ENCODE measurements around the gene UAP1L1.

The UAP1L1 gene

DNA sequence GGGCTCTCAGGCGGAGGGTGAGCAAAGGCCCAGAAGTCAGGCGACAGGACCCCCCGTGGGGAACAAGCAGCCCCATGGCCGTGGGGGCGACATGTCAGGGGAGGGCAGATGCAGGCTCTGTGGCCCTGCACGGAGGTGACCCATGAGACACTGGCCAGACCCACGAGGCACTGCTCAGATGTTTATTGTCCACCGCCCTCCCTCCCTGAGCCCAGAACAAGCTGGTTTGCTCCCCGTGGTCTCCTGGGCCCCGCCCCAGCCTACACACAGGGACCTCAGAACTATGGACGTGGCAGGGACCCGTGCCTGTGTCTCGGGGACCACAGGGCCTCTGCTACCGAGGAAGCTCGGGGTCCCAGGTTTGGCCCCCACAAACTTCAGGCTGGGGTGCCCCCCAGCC is 47.3 kb upstream of the UAP1L1 start:
- peak overlapping the region; percentile 88 for H3K4me3 ChIP-seq (replicated peaks; ENCODE audit: insufficient read depth, low read length)
- no peaks in the 10 kb centered on the region for H3K27me3 ChIP-seq (ENCODE audit: insufficient read depth, poor library complexity, severe bottlenecking)
- TF ChIP-seq, protein P1, sequence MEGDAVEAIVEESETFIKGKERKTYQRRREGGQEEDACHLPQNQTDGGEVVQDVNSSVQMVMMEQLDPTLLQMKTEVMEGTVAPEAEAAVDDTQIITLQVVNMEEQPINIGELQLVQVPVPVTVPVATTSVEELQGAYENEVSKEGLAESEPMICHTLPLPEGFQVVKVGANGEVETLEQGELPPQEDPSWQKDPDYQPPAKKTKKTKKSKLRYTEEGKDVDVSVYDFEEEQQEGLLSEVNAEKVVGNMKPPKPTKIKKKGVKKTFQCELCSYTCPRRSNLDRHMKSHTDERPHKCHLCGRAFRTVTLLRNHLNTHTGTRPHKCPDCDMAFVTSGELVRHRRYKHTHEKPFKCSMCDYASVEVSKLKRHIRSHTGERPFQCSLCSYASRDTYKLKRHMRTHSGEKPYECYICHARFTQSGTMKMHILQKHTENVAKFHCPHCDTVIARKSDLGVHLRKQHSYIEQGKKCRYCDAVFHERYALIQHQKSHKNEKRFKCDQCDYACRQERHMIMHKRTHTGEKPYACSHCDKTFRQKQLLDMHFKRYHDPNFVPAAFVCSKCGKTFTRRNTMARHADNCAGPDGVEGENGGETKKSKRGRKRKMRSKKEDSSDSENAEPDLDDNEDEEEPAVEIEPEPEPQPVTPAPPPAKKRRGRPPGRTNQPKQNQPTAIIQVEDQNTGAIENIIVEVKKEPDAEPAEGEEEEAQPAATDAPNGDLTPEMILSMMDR (IDR thresholded peaks at IDR 0.05; ENCODE audit: insufficient read depth, low read length): no peak
- TF ChIP-seq SPI1 (IDR thresholded peaks at IDR 0.05; ENCODE audit: borderline replicate concordance, low read depth) (no peak), GABPA (IDR thresholded peaks at IDR 0.05; ENCODE audit: low read depth) (no peak), POLR2AphosphoS5 (IDR thresholded peaks at IDR 0.05; ENCODE audit: low read depth) (no peak)
- TF ChIP-seq, protein P2, sequence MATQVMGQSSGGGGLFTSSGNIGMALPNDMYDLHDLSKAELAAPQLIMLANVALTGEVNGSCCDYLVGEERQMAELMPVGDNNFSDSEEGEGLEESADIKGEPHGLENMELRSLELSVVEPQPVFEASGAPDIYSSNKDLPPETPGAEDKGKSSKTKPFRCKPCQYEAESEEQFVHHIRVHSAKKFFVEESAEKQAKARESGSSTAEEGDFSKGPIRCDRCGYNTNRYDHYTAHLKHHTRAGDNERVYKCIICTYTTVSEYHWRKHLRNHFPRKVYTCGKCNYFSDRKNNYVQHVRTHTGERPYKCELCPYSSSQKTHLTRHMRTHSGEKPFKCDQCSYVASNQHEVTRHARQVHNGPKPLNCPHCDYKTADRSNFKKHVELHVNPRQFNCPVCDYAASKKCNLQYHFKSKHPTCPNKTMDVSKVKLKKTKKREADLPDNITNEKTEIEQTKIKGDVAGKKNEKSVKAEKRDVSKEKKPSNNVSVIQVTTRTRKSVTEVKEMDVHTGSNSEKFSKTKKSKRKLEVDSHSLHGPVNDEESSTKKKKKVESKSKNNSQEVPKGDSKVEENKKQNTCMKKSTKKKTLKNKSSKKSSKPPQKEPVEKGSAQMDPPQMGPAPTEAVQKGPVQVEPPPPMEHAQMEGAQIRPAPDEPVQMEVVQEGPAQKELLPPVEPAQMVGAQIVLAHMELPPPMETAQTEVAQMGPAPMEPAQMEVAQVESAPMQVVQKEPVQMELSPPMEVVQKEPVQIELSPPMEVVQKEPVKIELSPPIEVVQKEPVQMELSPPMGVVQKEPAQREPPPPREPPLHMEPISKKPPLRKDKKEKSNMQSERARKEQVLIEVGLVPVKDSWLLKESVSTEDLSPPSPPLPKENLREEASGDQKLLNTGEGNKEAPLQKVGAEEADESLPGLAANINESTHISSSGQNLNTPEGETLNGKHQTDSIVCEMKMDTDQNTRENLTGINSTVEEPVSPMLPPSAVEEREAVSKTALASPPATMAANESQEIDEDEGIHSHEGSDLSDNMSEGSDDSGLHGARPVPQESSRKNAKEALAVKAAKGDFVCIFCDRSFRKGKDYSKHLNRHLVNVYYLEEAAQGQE (IDR thresholded peaks at IDR 0.05; ENCODE audit: insufficient replicate concordance, low read depth): no peak
- H3K27ac ChIP-seq (replicated peaks): peak overlapping the region; percentile 98
- DNase-seq (ENCODE audit: low read depth in 1 of 2, low spot score in 1 of 2): peak; percentile 66 to 68

DNA sequence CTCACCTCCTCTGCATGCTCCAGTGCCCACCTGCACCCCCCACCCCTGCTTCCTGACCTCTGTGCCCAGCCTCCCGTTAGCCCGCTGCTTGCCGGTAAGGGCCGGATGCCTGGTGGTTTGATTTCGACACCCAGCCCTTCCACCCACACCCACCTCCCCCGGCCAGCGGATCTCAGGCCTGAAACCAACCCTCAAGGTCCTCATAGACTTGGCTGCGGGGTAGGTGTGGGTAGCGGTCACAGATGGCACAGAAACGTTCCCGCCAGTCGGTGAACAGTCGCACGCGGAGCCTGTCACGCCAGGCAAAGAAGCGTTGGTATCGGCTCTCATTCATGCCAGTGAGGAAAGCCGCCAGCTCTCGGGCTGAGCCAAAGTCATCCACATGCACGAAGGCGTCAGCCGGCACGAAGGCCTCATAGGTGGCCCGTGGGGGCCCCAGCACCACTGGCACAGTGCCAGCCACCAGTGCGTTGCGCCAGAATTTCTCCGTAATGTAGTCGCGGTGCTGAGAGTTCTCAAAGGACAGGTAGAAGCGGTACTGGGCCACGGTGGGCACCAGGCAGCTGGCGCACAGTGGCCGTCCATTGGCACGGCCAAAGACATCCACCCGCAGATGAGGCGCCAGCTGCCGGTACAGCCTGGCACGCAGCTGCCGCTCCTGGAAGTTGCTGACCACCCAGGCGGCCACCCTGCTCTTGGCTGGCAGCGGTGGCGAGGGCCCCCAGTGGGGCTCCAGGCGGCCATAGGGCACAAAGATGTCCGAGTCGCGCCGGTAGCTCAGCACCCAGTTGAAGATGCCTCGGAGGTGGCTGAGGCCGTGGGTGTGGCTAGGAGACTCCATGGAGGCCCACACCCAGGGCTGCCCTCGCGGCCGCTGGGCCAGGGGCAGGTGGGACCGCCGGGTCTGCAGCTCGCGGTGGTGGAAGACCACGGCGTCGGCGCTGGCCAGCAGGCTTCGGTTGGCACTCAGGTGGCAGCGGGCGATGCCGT is 46.5 kb upstream of the UAP1L1 start:
- Histone ChIP-seq H3K27me3 (ENCODE audit: insufficient read depth, poor library complexity, severe bottlenecking) (no peaks in the 10 kb centered on the region), H3K4me3 (replicated peaks; ENCODE audit: insufficient read depth, low read length) (peak overlapping the region; percentile 88), H3K27ac (replicated peaks) (peak overlapping the region; percentile 98)
- TF ChIP-seq, protein P2 (IDR thresholded peaks at IDR 0.05; ENCODE audit: insufficient replicate concordance, low read depth): peak; percentile 60
- TF ChIP-seq POLR2AphosphoS5 (IDR thresholded peaks at IDR 0.05; ENCODE audit: low read depth) (peak; percentile 99), SPI1 (IDR thresholded peaks at IDR 0.05; ENCODE audit: borderline replicate concordance, low read depth) (peak; percentile 2; the same call in 1 of the 2 replicates), GABPA (IDR thresholded peaks at IDR 0.05; ENCODE audit: low read depth) (peak; percentile 37; the same call in 1 of the 2 replicates)
- TF ChIP-seq, protein P1 (IDR thresholded peaks at IDR 0.05; ENCODE audit: insufficient read depth, low read length): no peak
- DNase-seq (ENCODE audit: low read depth in 1 of 2, low spot score in 1 of 2): peak; percentile 96 to 99

DNA sequence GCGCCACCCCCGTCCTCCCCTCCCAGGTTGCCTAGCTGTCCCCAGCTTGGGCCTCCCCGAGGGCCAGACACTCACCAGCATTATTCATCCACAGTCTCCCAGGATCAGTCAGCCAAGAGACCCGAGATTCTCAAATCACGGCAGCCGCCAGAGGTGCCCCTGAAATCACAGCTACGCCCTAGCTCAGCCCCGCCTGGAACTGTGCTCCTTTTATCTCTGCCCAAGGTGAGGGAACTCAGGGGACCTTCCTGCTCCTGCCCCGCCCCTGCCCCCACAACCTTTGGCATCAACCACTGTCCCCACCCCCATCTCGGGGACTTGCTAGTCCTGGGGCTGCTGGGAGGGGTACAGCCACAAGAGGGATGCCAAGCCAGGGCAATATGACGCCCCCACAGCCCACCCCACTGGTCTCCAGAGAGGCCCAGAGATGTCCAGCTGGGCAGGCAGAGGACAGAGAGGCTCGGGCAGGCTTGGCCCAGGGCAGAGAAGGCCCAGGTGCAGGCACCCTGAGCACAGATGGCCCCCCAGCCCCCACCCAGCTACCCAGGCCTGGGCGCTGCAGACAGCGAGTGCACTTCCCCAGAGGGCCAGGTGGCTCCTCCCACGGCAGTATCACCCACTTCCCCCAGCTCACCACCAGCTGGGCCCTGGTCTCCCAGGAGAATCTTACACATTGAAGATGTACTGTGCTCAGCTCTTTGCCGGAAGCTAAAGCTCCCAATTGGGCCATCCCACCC is 45.2 kb upstream of the UAP1L1 start, which contains the start of gene FUT7:
FUT7 (minus strand) TSS at position 185 of the 737 bp plus-strand sequence; CDS start at position 88, 97 bp downstream.
- Histone ChIP-seq H3K4me3 (replicated peaks; ENCODE audit: insufficient read depth, low read length) (peak within 1 kb of the TSS; percentile 88), H3K27ac (replicated peaks) (peak within 1 kb of the TSS; percentile 98), H3K27me3 (ENCODE audit: insufficient read depth, poor library complexity, severe bottlenecking) (no peaks in the 10 kb centered on the region)
- peak; percentile 74 to 91 for DNase-seq (ENCODE audit: low read depth in 1 of 2, low spot score in 1 of 2)
- TF ChIP-seq SPI1 (IDR thresholded peaks at IDR 0.05; ENCODE audit: borderline replicate concordance, low read depth): peak; percentile 96
- TF ChIP-seq POLR2AphosphoS5 (IDR thresholded peaks at IDR 0.05; ENCODE audit: low read depth): peak; percentile 88
- no peak for TF ChIP-seq GABPA (IDR thresholded peaks at IDR 0.05; ENCODE audit: low read depth)

Measured in HL-60 (cell line).